ENCODE results near the gene ICA1L. TPM values are rescaled to one million over a fixed set of nuclear protein-coding genes. Genes with fewer than 3 reads are reported as not detected.

Gene ICA1L
- total RNA-seq, 1 experiment from 2014 or later = 4.5 TPM

DNA sequence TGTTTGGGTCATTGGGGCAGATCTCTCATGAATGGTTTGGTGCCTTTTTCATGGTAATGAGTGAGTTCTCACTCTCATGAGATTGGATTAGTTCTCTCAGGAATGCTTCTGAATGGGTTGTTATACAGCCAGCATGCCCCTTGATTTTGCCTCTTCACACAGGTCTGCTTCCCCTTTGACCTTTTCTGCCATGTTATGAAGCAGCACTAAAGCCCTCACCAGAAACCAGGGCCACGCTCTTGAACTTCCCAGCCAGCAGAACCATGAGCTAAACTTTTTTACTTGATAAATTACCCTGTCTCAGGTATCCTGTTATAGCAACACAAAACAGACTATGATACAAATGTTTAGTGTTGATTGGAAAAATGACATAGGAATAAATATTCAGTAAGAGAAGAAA lies 57.3 kb downstream of the ICA1L start:
- no CpG with 5 or more reads among the region's 1 CpG for WGBS (ENCODE audit: extremely low coverage, insufficient read length, low lambda C conversion rate)

More for the DNA sequence above, 57.3 kb downstream of the ICA1L start:
- TF ChIP-seq, protein P1, sequence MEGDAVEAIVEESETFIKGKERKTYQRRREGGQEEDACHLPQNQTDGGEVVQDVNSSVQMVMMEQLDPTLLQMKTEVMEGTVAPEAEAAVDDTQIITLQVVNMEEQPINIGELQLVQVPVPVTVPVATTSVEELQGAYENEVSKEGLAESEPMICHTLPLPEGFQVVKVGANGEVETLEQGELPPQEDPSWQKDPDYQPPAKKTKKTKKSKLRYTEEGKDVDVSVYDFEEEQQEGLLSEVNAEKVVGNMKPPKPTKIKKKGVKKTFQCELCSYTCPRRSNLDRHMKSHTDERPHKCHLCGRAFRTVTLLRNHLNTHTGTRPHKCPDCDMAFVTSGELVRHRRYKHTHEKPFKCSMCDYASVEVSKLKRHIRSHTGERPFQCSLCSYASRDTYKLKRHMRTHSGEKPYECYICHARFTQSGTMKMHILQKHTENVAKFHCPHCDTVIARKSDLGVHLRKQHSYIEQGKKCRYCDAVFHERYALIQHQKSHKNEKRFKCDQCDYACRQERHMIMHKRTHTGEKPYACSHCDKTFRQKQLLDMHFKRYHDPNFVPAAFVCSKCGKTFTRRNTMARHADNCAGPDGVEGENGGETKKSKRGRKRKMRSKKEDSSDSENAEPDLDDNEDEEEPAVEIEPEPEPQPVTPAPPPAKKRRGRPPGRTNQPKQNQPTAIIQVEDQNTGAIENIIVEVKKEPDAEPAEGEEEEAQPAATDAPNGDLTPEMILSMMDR (conservative IDR thresholded peaks at IDR 0.05) = no peak
- H3K9ac ChIP-seq (ENCODE audit: extremely low read depth, insufficient read length, low read length) = no peak overlapping the region
- no peak overlapping the region for H2BK120ac ChIP-seq (ENCODE audit: low read depth, low read length, poor library complexity, severe bottlenecking)
- no peak overlapping the region for H4K91ac ChIP-seq (ENCODE audit: insufficient read length, low read depth, low read length)
- H2BK12ac ChIP-seq (ENCODE audit: insufficient read length, low read depth, low read length) = no peak overlapping the region
- no peak overlapping the region for H3K23ac ChIP-seq (ENCODE audit: insufficient read length, low read depth, low read length)
- H2BK20ac ChIP-seq (ENCODE audit: low read depth, low read length, poor library complexity, severe bottlenecking) = no peak overlapping the region
- H2AK5ac ChIP-seq (ENCODE audit: insufficient read length, low read length) = no peak overlapping the region
- H3K36me3 Mint-ChIP-seq (ENCODE audit: insufficient read depth in 1 of 3, low read depth in 3 of 3) = peaks cover 7 to 28% (median 24%) of the 10 kb centered on the region in 3 experiments
- no peak overlapping the region for H4K8ac ChIP-seq (replicated peaks; ENCODE audit: insufficient read length, low read depth, low read length)
- no peak overlapping the region for H3K14ac ChIP-seq (ENCODE audit: insufficient read depth, low read length)
- H3K9me3 ChIP-seq (ENCODE audit: control insufficient read depth, low read depth, low read length) = no peaks in the 10 kb centered on the region
- H3K27me3 ChIP-seq (ENCODE audit: insufficient read depth, low read length) = no peaks in the 10 kb centered on the region
- H3T11ph ChIP-seq (ENCODE audit: low read length) = no peak overlapping the region
- no peaks in the 10 kb centered on the region for H3K27me3 Mint-ChIP-seq (ENCODE audit: low read depth)
- no peaks in the 10 kb centered on the region for H4K20me1 ChIP-seq (ENCODE audit: control insufficient read depth, insufficient read depth, insufficient read length)
- H3K27ac Mint-ChIP-seq = peak overlapping the region in 1 of 3 experiments; percentile 7; a peak in 1 of 7 replicates
- H4K5ac ChIP-seq (ENCODE audit: insufficient read length, low read depth, low read length) = no peak overlapping the region
- peaks cover 3 to 7% of the 10 kb centered on the region in 2 experiments; a peak in 2 of 4 replicates for H3K4me1 Mint-ChIP-seq
- no peaks in the 10 kb centered on the region for H3K4me1 ChIP-seq (ENCODE audit: insufficient read depth, low read length)
- no peak for DNase-seq
- H3K4ac ChIP-seq (ENCODE audit: low read depth, low read length) = no peak overlapping the region
- no peaks in the 10 kb centered on the region for H3K79me1 ChIP-seq (ENCODE audit: insufficient read depth, low read depth, low read length, poor library complexity, severe bottlenecking)
- H3K23me2 ChIP-seq (ENCODE audit: insufficient read length, low read depth, low read length, poor library complexity, severe bottlenecking) = no peaks in the 10 kb centered on the region
- no peak overlapping the region for H3K56ac ChIP-seq (ENCODE audit: insufficient read length, low read depth, low read length)
- no peak overlapping the region for H2BK5ac ChIP-seq (ENCODE audit: insufficient read length, low read length)
- H2AFZ ChIP-seq (ENCODE audit: low read length) = no peak overlapping the region
- H2BK15ac ChIP-seq (ENCODE audit: low read depth, low read length) = no peak overlapping the region
- H3K18ac ChIP-seq (ENCODE audit: insufficient read length, low read depth, low read length) = no peak overlapping the region
- H3K4me3 Mint-ChIP-seq = no peak overlapping the region
- H3K79me2 ChIP-seq (ENCODE audit: insufficient read depth, low read length) = no peaks in the 10 kb centered on the region
- H3K4me2 ChIP-seq (ENCODE audit: insufficient read depth, insufficient read length, low read length) = no peak overlapping the region
- H3K27ac ChIP-seq (ENCODE audit: insufficient read length, low read depth, low read length) = no peak overlapping the region
- H3K9me3 Mint-ChIP-seq = peaks cover 16 to 20% of the 10 kb centered on the region in 2 experiments
